Transverse colon (tissue), 4 donors: ENCODE data around the gene PNLDC1. TPM values are rescaled to one million over a fixed set of nuclear protein-coding genes. Genes with fewer than 3 reads are reported as not detected.
A peak's percentile ranks its signal among the peaks of the same experiment; 100 is the strongest.

Experiments
- DNase-seq: peaks from one replicate; pipeline ENCODE4 v3.0.0-alpha.2; 2019
- H3K27ac ChIP-seq, 4 donors: fragments of 200-600 bp; sonication (generic); 2 replicates each; pipeline ENCODE4 v1.5.1; 2016 to 2018; ENCODE audit warnings: inconsistent platforms in 4 of 4
- H3K27me3 ChIP-seq: fragments of 200-600 bp; sonication (generic); 2 replicates; pipeline ENCODE4 v1.5.1; 2017; ENCODE audit warnings: inconsistent platforms
- H3K36me3 ChIP-seq, 4 donors: fragments of 200-600 bp; sonication (generic); 2 replicates each; pipeline ENCODE4 v1.5.1; 2017 to 2019; ENCODE audit warnings: inconsistent platforms in 4 of 4
- H3K4me1 ChIP-seq, 4 donors: fragments of 200-600 bp; sonication (generic); 2 replicates each; pipeline ENCODE4 v1.5.1; 2017 to 2020; ENCODE audit warnings: inconsistent platforms in 4 of 4
- H3K4me3 ChIP-seq, 4 donors: fragments of 200-600 bp; sonication (generic); 1 replicate in 1 of 4; 2 replicates in 3 of 4; pipeline versions ENCODE4 v1.5.1 to v1.6.1; 2017 to 2019; ENCODE audit warnings: inconsistent platforms in 4 of 4
- H3K9me3 ChIP-seq, 2 donors: fragments of 200-600 bp; sonication (generic); 2 replicates each; pipeline ENCODE4 v1.5.1; 2017 to 2019; ENCODE audit warnings: inconsistent platforms in 2 of 2
- EP300 ChIP-seq: sonication (generic); formaldehyde crosslinking; IDR thresholded peaks from one replicate; pipeline ENCODE4 v1.6.1; 2017; ENCODE audit warnings: antibody characterized with exemption, low read depth
- POLR2A ChIP-seq: fragments of 450-650 bp; IDR thresholded peaks from one replicate; pipeline ENCODE4 v1.6.1; 2016; ENCODE audit warnings: antibody characterized with exemption, mild to moderate bottlenecking, moderate library complexity
- POLR2AphosphoS5 ChIP-seq, 3 donors: sonication (generic); formaldehyde crosslinking; IDR thresholded peaks; one replicate each; pipeline ENCODE4 v1.6.1; 2016; ENCODE audit warnings: antibody characterized with exemption in 3 of 3
- WGBS, 2 donors: methylation state at CpG; one replicate each; pipeline ENCODE4 v1.1.5; 2018; ENCODE audit warnings: low coverage in 1 of 2; 5-methylcytosine and 5-hydroxymethylcytosine counted together
- in situ Hi-C, 4 donors: fragments of 200-750 bp; cut with MboI; loops; one replicate each; pipeline versions ENCODE4 v1.15.0 to v1.15.1; 2017; ENCODE audit warnings: low sequenced_read_pairs in 3 of 4, low pct_ligation_motif_present in 1 of 4, low pct_unique_long_range_greater_than_20kb in 1 of 4
- intact Hi-C: fragments of 100-400 bp; cut with DNase I; formaldehyde crosslinking; loops from one replicate; pipeline ENCODE4 v1.15.1; 2023; ENCODE audit warnings: low total_unique reads
- total RNA-seq, 4 donors: library from RNA; depleted of rRNA; stranded (reverse); fragments of >200 nt; gene quantifications; one replicate each; pipeline ENCODE4 v1.1.0, GENCODE V29; 2016
- TF ChIP-seq, protein P1 (sequence below), 5 experiments: fragments of 200-600 bp in 3 of 5; fragments of 450-650 bp in 2 of 5; sonication (generic) in 3 of 5; IDR thresholded peaks; 1 replicate in 2 of 5; 2 replicates in 3 of 5; pipeline ENCODE4 v1.5.1; 2016 to 2017; ENCODE audit warnings: antibody characterized with exemption in 5 of 5, inconsistent platforms in 3 of 5, mild to moderate bottlenecking in 2 of 5, moderate library complexity in 1 of 5

Gene PNLDC1
- total RNA-seq, 4 donors from 2014 or later: 1.5 TPM; not detected in 3

DNA sequence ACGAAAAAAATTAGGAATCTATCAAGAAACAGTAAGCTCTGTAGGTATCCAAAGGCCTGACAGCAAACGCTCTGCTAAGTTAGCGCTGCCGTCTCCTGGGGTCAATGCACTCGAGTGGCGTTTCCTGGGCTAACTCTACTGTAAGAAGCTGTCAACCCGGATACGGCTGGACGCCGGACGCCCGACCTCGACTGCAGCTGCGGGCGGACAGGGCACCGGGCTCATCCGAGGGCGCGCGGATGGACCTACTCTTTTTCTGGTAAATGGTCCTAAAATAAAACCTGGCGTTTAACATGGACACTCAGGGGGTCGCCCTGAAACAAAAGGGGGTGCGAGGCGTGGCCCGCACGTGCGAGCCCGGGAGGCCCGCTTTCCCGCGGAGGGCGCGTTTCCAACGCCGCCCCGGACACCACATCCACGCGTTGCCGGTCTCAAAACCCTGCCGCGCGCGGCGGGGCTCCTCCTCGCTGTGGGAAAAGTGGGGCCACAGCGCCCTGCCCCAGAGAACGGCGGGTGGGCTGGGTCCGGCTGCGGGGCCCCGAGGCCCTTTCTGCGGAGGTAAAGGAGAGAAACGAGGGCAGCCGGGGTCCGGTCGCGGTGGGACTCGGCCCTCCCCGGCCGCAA is 11.2 kb upstream of the PNLDC1 start:
- Histone ChIP-seq H3K27me3 (no peaks in the 10 kb centered on the region), H3K9me3 (no peaks in the 10 kb centered on the region), H3K4me1 (peaks cover 27 to 50% (median 38%) of the 10 kb centered on the region in 4 donors), H3K4me3 (peak overlapping the region; percentile 80 to 98 (median 82)), H3K36me3 (peaks cover 0 to 38% (median 13%) of the 10 kb centered on the region in 4 donors), H3K27ac (peak overlapping the region; percentile 92 to 100 (median 99))
- in situ Hi-C loops: loop anchor here in 2 of 4 donors (25.0 kb wide), 1 partner anchor 102 kb away; the partner anchor contains the start of gene SOD2 (in 2 of the 2)
- 0 to 1% methylated on average over 2 to 22 of the region's 60 CpGs for WGBS, 2 donors
- DNase-seq: peak; percentile 70
- intact Hi-C loops: no loop called here
- TF ChIP-seq EP300 (no peak), POLR2AphosphoS5 (IDR thresholded peaks at IDR 0.05) (peak in 1 of 3 donors; percentile 53)

DNA sequence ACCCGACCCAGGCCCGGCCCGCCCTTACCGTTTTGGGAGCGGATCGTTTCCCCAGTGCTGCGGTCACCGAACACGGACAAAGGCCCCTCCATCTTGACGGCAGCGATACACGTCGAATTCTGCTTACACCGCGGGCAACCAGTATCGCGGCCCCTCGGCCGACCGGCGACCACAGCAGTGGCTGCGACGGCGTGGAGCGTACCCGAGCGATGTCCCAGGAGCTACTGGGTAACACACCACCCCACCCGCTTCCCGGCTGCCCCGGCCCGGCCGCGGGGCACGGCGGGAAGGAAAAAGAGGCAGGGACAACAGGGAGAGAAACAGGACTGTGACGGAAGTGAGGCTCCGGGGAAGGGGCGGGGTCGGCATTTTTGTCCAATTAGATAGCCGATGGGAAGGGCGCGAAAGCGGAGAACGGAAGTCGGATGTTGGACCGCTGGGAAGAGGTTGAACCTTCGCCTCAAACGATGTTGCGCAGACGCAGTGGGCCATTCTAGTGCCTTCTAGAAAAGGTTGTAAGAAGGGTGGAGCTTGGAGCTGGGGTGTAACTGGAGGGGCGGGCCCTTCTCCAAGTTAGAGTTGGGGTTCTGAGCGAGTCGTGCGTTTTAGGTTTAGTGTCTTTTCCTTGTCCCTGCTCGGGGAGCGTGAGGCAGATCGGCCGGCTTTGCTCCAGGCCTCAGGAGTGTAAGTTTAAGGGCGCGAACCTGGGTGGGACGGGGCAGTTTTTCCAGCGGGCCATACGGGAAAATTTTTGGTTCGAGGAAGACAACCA is 10.5 kb upstream of the PNLDC1 start, which contains the start of gene TCP1:
Gene TCP1 (minus strand): TSS at position 226 of the 772 bp plus-strand sequence. CDS start 134 bp downstream, at position 92.
- in situ Hi-C loops: loop anchor here in 2 of 4 donors (25.0 kb wide), 1 partner anchor 102 kb away; the partner anchor contains the start of gene SOD2 (in 2 of the 2)
- peaks cover 0 to 36% (median 10%) of the 10 kb centered on the region in 4 donors for H3K36me3 ChIP-seq

DNA sequence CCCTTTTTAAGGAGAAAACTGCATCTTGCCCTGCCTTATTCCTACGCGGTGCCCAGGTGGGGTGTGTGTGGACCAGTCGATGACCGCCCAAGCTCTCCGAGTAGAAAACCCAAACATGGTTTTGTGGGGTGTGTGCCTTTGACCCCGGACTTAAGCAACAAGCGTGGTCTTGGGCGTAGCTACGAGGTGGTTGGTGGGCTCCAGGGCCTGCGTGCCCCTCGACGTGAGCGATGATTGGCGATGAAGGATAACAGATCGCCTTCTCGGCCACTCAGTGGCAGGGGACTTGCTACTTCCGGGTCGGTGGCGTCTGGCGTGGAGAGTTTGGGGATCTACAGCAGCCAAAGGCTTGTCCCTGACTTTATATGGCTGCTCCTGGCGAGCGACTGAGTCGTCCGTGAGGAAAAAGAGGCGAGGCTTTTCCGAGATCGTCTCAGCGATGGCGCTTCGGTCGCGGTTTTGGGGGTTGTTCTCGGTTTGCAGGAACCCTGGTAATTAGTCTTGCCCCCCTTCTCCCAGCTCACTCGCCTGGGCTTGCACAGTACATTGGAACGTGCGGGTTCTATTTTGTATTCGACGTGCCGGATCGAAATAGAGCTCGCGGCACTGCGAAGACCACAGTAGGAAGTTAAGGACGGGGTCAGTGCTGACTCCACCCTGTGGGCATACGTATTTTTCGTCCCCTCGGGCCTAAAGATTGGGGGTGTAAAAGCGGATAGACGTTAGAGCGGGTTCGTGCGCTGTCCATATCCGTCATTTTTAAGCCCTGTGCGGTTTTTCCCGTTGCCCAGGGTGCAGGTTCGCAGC is 9.7 kb upstream of the PNLDC1 start, which contains the start of gene MRPL18:
Gene MRPL18 (plus strand): TSS at position 319 of the 807 bp plus-strand sequence. CDS start 121 bp downstream, at position 440.
- peak; percentile 95 for DNase-seq
- Histone ChIP-seq H3K9me3 (no peaks in the 10 kb centered on the region), H3K4me3 (peak within 1 kb of the TSS; percentile 80 to 98 (median 82)), H3K27me3 (no peaks in the 10 kb centered on the region), H3K27ac (peak within 1 kb of the TSS; percentile 92 to 100 (median 99)), H3K36me3 (peaks cover 0 to 33% (median 9%) of the 10 kb centered on the region in 4 donors), H3K4me1 (peaks cover 27 to 50% (median 38%) of the 10 kb centered on the region in 4 donors)
- WGBS, 2 donors: 0% methylated on average over 1 to 47 of the region's 56 CpGs
- TF ChIP-seq EP300 (no peak), POLR2A (peak; percentile 57), POLR2AphosphoS5 (IDR thresholded peaks at IDR 0.05) (peak; percentile 85 to 90 (median 88))
- TF ChIP-seq, protein P1, sequence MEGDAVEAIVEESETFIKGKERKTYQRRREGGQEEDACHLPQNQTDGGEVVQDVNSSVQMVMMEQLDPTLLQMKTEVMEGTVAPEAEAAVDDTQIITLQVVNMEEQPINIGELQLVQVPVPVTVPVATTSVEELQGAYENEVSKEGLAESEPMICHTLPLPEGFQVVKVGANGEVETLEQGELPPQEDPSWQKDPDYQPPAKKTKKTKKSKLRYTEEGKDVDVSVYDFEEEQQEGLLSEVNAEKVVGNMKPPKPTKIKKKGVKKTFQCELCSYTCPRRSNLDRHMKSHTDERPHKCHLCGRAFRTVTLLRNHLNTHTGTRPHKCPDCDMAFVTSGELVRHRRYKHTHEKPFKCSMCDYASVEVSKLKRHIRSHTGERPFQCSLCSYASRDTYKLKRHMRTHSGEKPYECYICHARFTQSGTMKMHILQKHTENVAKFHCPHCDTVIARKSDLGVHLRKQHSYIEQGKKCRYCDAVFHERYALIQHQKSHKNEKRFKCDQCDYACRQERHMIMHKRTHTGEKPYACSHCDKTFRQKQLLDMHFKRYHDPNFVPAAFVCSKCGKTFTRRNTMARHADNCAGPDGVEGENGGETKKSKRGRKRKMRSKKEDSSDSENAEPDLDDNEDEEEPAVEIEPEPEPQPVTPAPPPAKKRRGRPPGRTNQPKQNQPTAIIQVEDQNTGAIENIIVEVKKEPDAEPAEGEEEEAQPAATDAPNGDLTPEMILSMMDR (IDR thresholded peaks at IDR 0.05): peak in 1 of 5 experiments; percentile 5
- intact Hi-C loops: loop anchor here (2.0 kb wide), 1 partner anchor 100 kb away; no protein-coding TSS in a partner anchor
- in situ Hi-C loops: loop anchor here in 2 of 4 donors (25.0 kb wide), 1 partner anchor 103 kb away; the partner anchor contains the start of gene SOD2 (in 2 of the 2)

More for the DNA sequence above, 10.5 kb upstream of the PNLDC1 start, which contains the start of gene TCP1:
- peak within 1 kb of the TSS; percentile 80 to 98 (median 82) for H3K4me3 ChIP-seq
- DNase-seq: peak; percentile 100
- H3K9me3 ChIP-seq: no peaks in the 10 kb centered on the region
- WGBS, 2 donors: 0% methylated on average over 58 of the region's 64 CpGs; no CpG with 5 or more reads in 1 of the 2 donors
- H3K27ac ChIP-seq: peak within 1 kb of the TSS; percentile 92 to 100 (median 99)
- TF ChIP-seq, protein P1 (IDR thresholded peaks at IDR 0.05): no peak
- TF ChIP-seq POLR2A (peak; percentile 98), POLR2AphosphoS5 (IDR thresholded peaks at IDR 0.05) (peak; percentile 98 to 99 (median 99))
- no peaks in the 10 kb centered on the region for H3K27me3 ChIP-seq
- H3K4me1 ChIP-seq: peaks cover 27 to 50% (median 38%) of the 10 kb centered on the region in 4 donors
- intact Hi-C loops: loop anchor here (2.0 kb wide), 1 partner anchor 99 kb away; no protein-coding TSS in a partner anchor
